GM12878 (cell line): Measurements from ENCODE around the gene GABBR1. TPM values are rescaled to one million over a fixed set of nuclear protein-coding genes. Genes with fewer than 3 reads are reported as not detected.

ENCODE experiments used
- ATAC-seq: fragments of 200-7000 bp; cut with Tn5 transposase; 3 replicates; pipeline ENCODE4 v1.9.1; 2020; ENCODE audit warnings: mild to moderate bottlenecking, moderate library complexity
- BruUV-seq: library from RNA; stranded (reverse); fragments of 400-500 nt; replicated peaks from 2 replicates; lab custom pipeline; 2021; lab: Mats Ljungman, UMichigan
- CTCF ChIA-PET: fragments of 300-600 bp; sonication (Branson Sonifier 250); formaldehyde crosslinking; extraction: SDS; loops from one replicate; lab custom pipeline; 2021; ENCODE audit warnings: inconsistent platforms; lab: Yijun Ruan, JAX
- POLR2A ChIA-PET: fragments of 350-600 bp; formaldehyde crosslinking; extraction: SDS; loops from one replicate; lab custom pipeline; 2021; ENCODE audit warnings: inconsistent platforms; lab: Charles Lee
- RAD21 ChIA-PET: fragments of 300-600 bp; sonication (Branson Sonifier 250); formaldehyde crosslinking; loops from one replicate; lab custom pipeline; 2023; ENCODE audit warnings: antibody characterized with exemption; ENCODE audit not compliant: unreplicated experiment; lab: Charles Lee
- SMC1A ChIA-PET: fragments of 300-600 bp; sonication (Branson Sonifier 250); formaldehyde crosslinking; loops from one replicate; lab custom pipeline; 2023; ENCODE audit not compliant: unreplicated experiment, uncharacterized antibody; lab: Charles Lee
- DNase-seq: peaks from one replicate; pipeline ENCODE4 v3.0.0-alpha.2; 2011; ENCODE audit warnings: low read depth, low spot score
- FAIRE-seq: peaks from 3 replicates; lab custom pipeline; 2011; peaks lifted over from hg19 to GRCh38; lab: Jason Lieb, UNC
- H2AFZ ChIP-seq: 2 replicates; pipeline ENCODE4 v1.6.0; 2011; ENCODE audit warnings: low read depth, low read length, control low read depth; ENCODE audit not compliant: control insufficient read depth
- H3K27ac ChIP-seq: 2 replicates; pipeline ENCODE4 v1.5.1; 2011; ENCODE audit warnings: control low read depth; ENCODE audit not compliant: control insufficient read depth, insufficient read depth
- H3K27me3 ChIP-seq, 2 experiments: replicated peaks in 1 of 2; 2 replicates each; pipeline versions ENCODE4 v1.6.0 to v1.6.1; 2011; ENCODE audit warnings: low read length in 1 of 2; ENCODE audit not compliant: control insufficient read depth in 2 of 2, insufficient read depth in 2 of 2
- H3K36me3 ChIP-seq, 2 experiments: 2 replicates each; pipeline ENCODE4 v1.5.1; 2011; ENCODE audit warnings: low read length in 1 of 2; ENCODE audit not compliant: control insufficient read depth in 2 of 2, insufficient read depth in 2 of 2
- H3K4me1 ChIP-seq: 2 replicates; pipeline ENCODE4 v1.6.1; 2011; ENCODE audit warnings: mild to moderate bottlenecking, low read length, moderate library complexity, mixed read lengths; ENCODE audit not compliant: control insufficient read depth, insufficient read depth
- H3K4me2 ChIP-seq: 2 replicates; pipeline ENCODE4 v1.6.0; 2011; ENCODE audit warnings: control low read depth; ENCODE audit not compliant: control insufficient read depth, insufficient read depth
- H3K4me3 ChIP-seq: fragments of 200-600 bp; sonication (generic); 2 replicates; pipeline ENCODE4 v1.5.1; 2016
- H3K79me2 ChIP-seq: 2 replicates; pipeline ENCODE4 v1.6.0; 2011; ENCODE audit warnings: low read length; ENCODE audit not compliant: control insufficient read depth, insufficient read depth
- H3K9ac ChIP-seq: 2 replicates; pipeline ENCODE4 v1.8.0; 2011; ENCODE audit warnings: low read length, control low read depth, mixed read lengths; ENCODE audit not compliant: control insufficient read depth, insufficient read depth
- H3K9me3 ChIP-seq: replicated peaks from 3 replicates; pipeline ENCODE4 v1.5.1; 2011; ENCODE audit warnings: mild to moderate bottlenecking, low read length; ENCODE audit not compliant: control insufficient read depth, insufficient read depth
- H4K20me1 ChIP-seq: 2 replicates; pipeline ENCODE4 v1.6.0; 2011; ENCODE audit not compliant: control insufficient read depth, insufficient read depth
- CBX5 ChIP-seq: sonication (generic); IDR thresholded peaks from 2 replicates; pipeline ENCODE4 v1.6.1; 2016; ENCODE audit warnings: low read depth, moderate library complexity, mild to moderate bottlenecking, inconsistent platforms
- ELK1 ChIP-seq: IDR thresholded peaks from 2 replicates; pipeline ENCODE4 v1.6.1; 2012; ENCODE audit warnings: low read depth, low read length, improper control_type of control experiment
- EP300 ChIP-seq, 2 experiments: fragments of 150-350 bp in 1 of 2; IDR thresholded peaks; 2 replicates each; pipeline ENCODE4 v1.6.1; 2011 to 2012; ENCODE audit warnings: low read depth in 2 of 2, low read length in 2 of 2, borderline replicate concordance in 1 of 2, improper control_type of control experiment in 1 of 2, inconsistent platforms in 1 of 2; ENCODE audit not compliant: control insufficient read depth in 1 of 2
- NFYA ChIP-seq: IDR thresholded peaks from 2 replicates; pipeline ENCODE4 v1.6.1; 2011; ENCODE audit warnings: low read depth, mild to moderate bottlenecking, low read length, improper control_type of control experiment, borderline replicate concordance
- SMAD1 ChIP-seq: fragments of 450-650 bp; IDR thresholded peaks from 2 replicates; pipeline ENCODE4 v1.6.1; 2018; ENCODE audit warnings: mild to moderate bottlenecking, low read depth; ENCODE audit not compliant: partially characterized antibody
- SMC3 ChIP-seq: IDR thresholded peaks from 2 replicates; pipeline ENCODE4 v1.6.1; 2011; ENCODE audit warnings: low read length, improper control_type of control experiment, borderline replicate concordance
- SUZ12 ChIP-seq: fragments of 200-600 bp; sonication (generic); IDR thresholded peaks from one replicate; pipeline ENCODE4 v1.6.1; 2018; ENCODE audit warnings: antibody characterized with exemption, mild to moderate bottlenecking; ENCODE audit not compliant: unreplicated experiment
- ZBTB11 ChIP-seq: fragments of 450-650 bp; formaldehyde crosslinking; IDR thresholded peaks from 2 replicates; pipeline ENCODE4 v1.5.0; 2022; ENCODE audit warnings: mild to moderate bottlenecking, missing genetic modification characterization
- ZNF274 ChIP-seq: IDR thresholded peaks from one replicate; pipeline ENCODE4 v1.8.0; 2011; ENCODE audit not compliant: insufficient read length, insufficient read depth
- WGBS: methylation state at CpG from one replicate; pipeline ENCODE4 v1.1.6; 2016; ENCODE audit warnings: low lambda C conversion rate; ENCODE audit not compliant: insufficient replicate concordance, insufficient coverage; ENCODE audit errors: missing lambda C conversion rate; 5-methylcytosine and 5-hydroxymethylcytosine counted together
- in situ Hi-C: fragments of 300-500 bp; cut with MboI; formaldehyde crosslinking; loops from 9 replicates; pipeline ENCODE4 v1.14.3; 2018; ENCODE audit warnings: mixed read lengths
- intact Hi-C: fragments of 100-400 bp; cut with micrococcal nuclease; formaldehyde crosslinking; loops from one replicate; pipeline ENCODE4 v1.14.2; 2022; ENCODE audit not compliant: unreplicated experiment
- polyA plus RNA-seq, 11 experiments: library from polyadenylated mRNA; depleted of rRNA in 4 of 11; unstranded in 6 of 11; stranded (reverse) in 5 of 11; fragments of >200 nt; fragmentation: Nextera tagmentation in 4 of 11; fragmentation: Illumina TruSeq in 1 of 11; extraction: Ambion mirVana in 4 of 11; extraction: Trizol in 1 of 11; gene quantifications; 1 replicate in 1 of 11; 2 replicates in 10 of 11; pipeline versions ENCODE4 v1.2.1 to v1.2.3, GENCODE V29; 2011 to 2016; ENCODE audit warnings: inconsistent platforms in 2 of 11, missing spikeins in 2 of 11, low read depth in 1 of 11
- total RNA-seq, 4 experiments: library from RNA; depleted of rRNA in 3 of 4; stranded (reverse); fragments of >200 nt in 3 of 4; fragmentation: Illumina TruSeq in 1 of 4; extraction: Trizol in 1 of 4; gene quantifications; 2 replicates each; pipeline versions ENCODE4 v1.2.1 to v1.2.3, GENCODE V29; 2013 to 2021

GABBR1 gene
- total and polyA plus RNA-seq, 10 of the 15 experiments (the other 5 are each of a cell fraction or from before 2014, with no cell fraction given), result 0.11 to 5.2 (median 1.0) TPM

- H3K4me1 ChIP-seq, result peaks cover 3% of the 10 kb centered on the region; the same call in 1 of the 2 replicates
- intact Hi-C loops (no loop called here), in situ Hi-C loops (no loop called here)
- no peak overlapping the region for H3K9ac ChIP-seq
- no peaks in the 10 kb centered on the region for H3K9me3 ChIP-seq
- no peak overlapping the region for H3K27ac ChIP-seq
- FAIRE-seq (no peak), DNase-seq (no peak), ATAC-seq (peak; percentile 34; the same call in 2 of the 3 replicates)
- no peaks in the 10 kb centered on the region for H3K79me2 ChIP-seq
- WGBS, result 0% methylated on average over 2 of the region's 2 CpGs
- ChIA-PET RAD21 (no interaction called here), POLR2A (interaction anchor here (0.6 kb wide), 1 partner anchor 28 kb away, joined by 5 read pairs; no protein-coding TSS in a partner anchor), CTCF (interaction anchor here (3.7 to 4.4 kb wide), 2 partner anchors 23 to 26 kb away, joined by 20 to 24 read pairs; no protein-coding TSS in a partner anchor), SMC1A (interaction anchor here (1.1 kb wide), 1 partner anchor 11 kb away, joined by 3 read pairs; no protein-coding TSS in a partner anchor)
- no peak overlapping the region for H3K4me3 ChIP-seq
- H4K20me1 ChIP-seq, result no peaks in the 10 kb centered on the region
- TF ChIP-seq ELK1 (no peak), NFYA (no peak), EP300 (IDR thresholded peaks at IDR 0.05; ENCODE audit: borderline replicate concordance in 1 of 2, control insufficient read depth in 1 of 2, low read depth in 2 of 2, low read length in 2 of 2) (no peak), SUZ12 (no peak), ZBTB11 (CRISPR knock-in tag) (no peak), SMC3 (no peak), SMAD1 (no peak), CBX5 (no peak), ZNF274 (no peak)
- no peak overlapping the region; the same call in 1 of the 2 replicates for H2AFZ ChIP-seq
- no peaks in the 10 kb centered on the region for H3K36me3 ChIP-seq
- 0 out of 4 replicates have a peak, but pooled peaks cover 0 to 2% of the 10 kb centered on the region in 2 experiments for H3K27me3 ChIP-seq
- no peak overlapping the region for H3K4me2 ChIP-seq
- no TSS peak for BruUV-seq
Measured at GRCh38 chr6:29676981-29677601, 44.1 kb upstream of the GABBR1 start.
